ENCODE results near the gene CELF4. TPM values are rescaled to one million over a fixed set of nuclear protein-coding genes. Genes with fewer than 3 reads are reported as not detected.

CELF4 gene
- total and polyA plus RNA-seq, 2 of the 4 experiments (the other 2 are of a cell fraction): not detected

DNA sequence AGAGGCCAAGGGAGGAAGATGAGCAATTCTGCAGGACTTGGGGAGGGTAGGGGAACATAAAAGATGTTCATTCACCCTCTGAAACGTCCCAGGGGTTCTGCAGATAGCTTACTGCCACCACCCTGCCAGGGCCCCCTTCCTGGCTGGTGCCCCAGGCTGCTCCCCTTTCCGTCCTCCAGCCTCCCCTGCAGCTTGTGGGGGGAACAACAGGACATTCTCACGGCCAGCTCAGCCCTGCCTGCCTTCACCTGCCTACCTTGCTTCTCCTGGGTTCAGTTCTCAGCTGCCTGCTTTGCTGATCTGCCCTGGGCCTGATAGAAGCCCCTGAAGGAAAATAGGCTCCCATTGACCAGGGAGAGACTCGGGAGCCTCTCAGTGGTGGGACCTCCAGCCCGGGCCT is 251.1 kb downstream of the CELF4 start:
- H3K27me3 ChIP-seq (ENCODE audit: control insufficient read depth, insufficient read depth, low read length): peaks cover 17% of the 10 kb centered on the region
- H3K4me2 ChIP-seq (ENCODE audit: low read depth, low read length): no peak overlapping the region
- no peaks in the 10 kb centered on the region for H3K4me1 ChIP-seq (ENCODE audit: control insufficient read depth, insufficient read depth, low read length)
- ATAC-seq (ENCODE audit: low read depth): no peak
- ChIA-PET CTCF (no interaction called here), POLR2A (ENCODE audit: unreplicated experiment) (no interaction called here)
- no peak overlapping the region for H3K27ac ChIP-seq (ENCODE audit: insufficient read depth, low read length)
- H3K14ac ChIP-seq (replicated peaks; ENCODE audit: low read depth, low read length): no peak overlapping the region
- no peak overlapping the region for H2AFZ ChIP-seq (replicated peaks; ENCODE audit: low read length, poor library complexity)
- no peak overlapping the region for H2AK9ac ChIP-seq (replicated peaks; ENCODE audit: low read depth, low read length, poor library complexity)
- no peak overlapping the region for H3K23ac ChIP-seq (ENCODE audit: low read depth, low read length)
- H3K9ac ChIP-seq (ENCODE audit: low read depth, low read length): no peak overlapping the region
- no peak for TF ChIP-seq SMC3 (IDR thresholded peaks at IDR 0.05; ENCODE audit: low read depth, low read length)
- no peak for TF ChIP-seq RAD21 (IDR thresholded peaks at IDR 0.05; ENCODE audit: low read length)
- TF ChIP-seq CHD1 (IDR thresholded peaks at IDR 0.05; ENCODE audit: low read depth, low read length): no peak
- TF ChIP-seq, protein P1, sequence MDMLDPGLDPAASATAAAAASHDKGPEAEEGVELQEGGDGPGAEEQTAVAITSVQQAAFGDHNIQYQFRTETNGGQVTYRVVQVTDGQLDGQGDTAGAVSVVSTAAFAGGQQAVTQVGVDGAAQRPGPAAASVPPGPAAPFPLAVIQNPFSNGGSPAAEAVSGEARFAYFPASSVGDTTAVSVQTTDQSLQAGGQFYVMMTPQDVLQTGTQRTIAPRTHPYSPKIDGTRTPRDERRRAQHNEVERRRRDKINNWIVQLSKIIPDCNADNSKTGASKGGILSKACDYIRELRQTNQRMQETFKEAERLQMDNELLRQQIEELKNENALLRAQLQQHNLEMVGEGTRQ (IDR thresholded peaks at IDR 0.05; ENCODE audit: low read depth, low read length): no peak
- TF ChIP-seq RFX5 (IDR thresholded peaks at IDR 0.05; ENCODE audit: low read depth, low read length): no peak
- TF ChIP-seq CEBPB (IDR thresholded peaks at IDR 0.05; ENCODE audit: low read depth, low read length): no peak
- no peak for TF ChIP-seq MXI1 (IDR thresholded peaks at IDR 0.05; ENCODE audit: borderline replicate concordance, low read depth, low read length)
- TF ChIP-seq MAFK (IDR thresholded peaks at IDR 0.05; ENCODE audit: low read depth, low read length): no peak
- no peak for TF ChIP-seq FOS (IDR thresholded peaks at IDR 0.05; ENCODE audit: low read depth, low read length)
- no peak for TF ChIP-seq BHLHE40 (IDR thresholded peaks at IDR 0.05; ENCODE audit: low read depth, low read length)
- no peak for TF ChIP-seq POLR2A (IDR thresholded peaks at IDR 0.05; ENCODE audit: low read depth, low read length)
- TF ChIP-seq, protein P2, sequence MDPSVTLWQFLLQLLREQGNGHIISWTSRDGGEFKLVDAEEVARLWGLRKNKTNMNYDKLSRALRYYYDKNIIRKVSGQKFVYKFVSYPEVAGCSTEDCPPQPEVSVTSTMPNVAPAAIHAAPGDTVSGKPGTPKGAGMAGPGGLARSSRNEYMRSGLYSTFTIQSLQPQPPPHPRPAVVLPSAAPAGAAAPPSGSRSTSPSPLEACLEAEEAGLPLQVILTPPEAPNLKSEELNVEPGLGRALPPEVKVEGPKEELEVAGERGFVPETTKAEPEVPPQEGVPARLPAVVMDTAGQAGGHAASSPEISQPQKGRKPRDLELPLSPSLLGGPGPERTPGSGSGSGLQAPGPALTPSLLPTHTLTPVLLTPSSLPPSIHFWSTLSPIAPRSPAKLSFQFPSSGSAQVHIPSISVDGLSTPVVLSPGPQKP (IDR thresholded peaks at IDR 0.05; ENCODE audit: borderline replicate concordance, low read depth, low read length): no peak
- TF ChIP-seq RCOR1 (IDR thresholded peaks at IDR 0.05; ENCODE audit: insufficient replicate concordance, low read length): no peak
- no peak for TF ChIP-seq MAZ (IDR thresholded peaks at IDR 0.05; ENCODE audit: borderline replicate concordance, low read depth, low read length)
- no peak for TF ChIP-seq NFE2L2 (IDR thresholded peaks at IDR 0.05; ENCODE audit: low read depth, low read length)
- TF ChIP-seq, protein P3, sequence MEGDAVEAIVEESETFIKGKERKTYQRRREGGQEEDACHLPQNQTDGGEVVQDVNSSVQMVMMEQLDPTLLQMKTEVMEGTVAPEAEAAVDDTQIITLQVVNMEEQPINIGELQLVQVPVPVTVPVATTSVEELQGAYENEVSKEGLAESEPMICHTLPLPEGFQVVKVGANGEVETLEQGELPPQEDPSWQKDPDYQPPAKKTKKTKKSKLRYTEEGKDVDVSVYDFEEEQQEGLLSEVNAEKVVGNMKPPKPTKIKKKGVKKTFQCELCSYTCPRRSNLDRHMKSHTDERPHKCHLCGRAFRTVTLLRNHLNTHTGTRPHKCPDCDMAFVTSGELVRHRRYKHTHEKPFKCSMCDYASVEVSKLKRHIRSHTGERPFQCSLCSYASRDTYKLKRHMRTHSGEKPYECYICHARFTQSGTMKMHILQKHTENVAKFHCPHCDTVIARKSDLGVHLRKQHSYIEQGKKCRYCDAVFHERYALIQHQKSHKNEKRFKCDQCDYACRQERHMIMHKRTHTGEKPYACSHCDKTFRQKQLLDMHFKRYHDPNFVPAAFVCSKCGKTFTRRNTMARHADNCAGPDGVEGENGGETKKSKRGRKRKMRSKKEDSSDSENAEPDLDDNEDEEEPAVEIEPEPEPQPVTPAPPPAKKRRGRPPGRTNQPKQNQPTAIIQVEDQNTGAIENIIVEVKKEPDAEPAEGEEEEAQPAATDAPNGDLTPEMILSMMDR (conservative IDR thresholded peaks at IDR 0.05; ENCODE audit: low read depth, low read length): no peak
- no TSS peak for BruUV-seq (replicated peaks)
- H4K20me1 ChIP-seq (ENCODE audit: insufficient read depth, low read length): no peaks in the 10 kb centered on the region
- no peak overlapping the region for H2AK5ac ChIP-seq (ENCODE audit: low read depth, low read length)
- H3K79me1 ChIP-seq (ENCODE audit: low read depth in 1 of 2, low read length in 2 of 2): no peaks in the 10 kb centered on the region
- H4K8ac ChIP-seq (ENCODE audit: low read depth in 2 of 2, low read length in 2 of 2): no peak overlapping the region
- intact Hi-C loops (cut with micrococcal nuclease) (no loop called here), in situ Hi-C loops (cut with MboI; ENCODE audit: low sequenced_read_pairs) (no loop called here), dilution Hi-C loops (cut with HindIII; ENCODE audit: low sequenced_read_pairs, unreplicated experiment) (no loop called here)
- H4K91ac ChIP-seq (ENCODE audit: insufficient read depth, low read depth, low read length): no peak overlapping the region
- H3K9me1 ChIP-seq (ENCODE audit: insufficient read depth, low read length): no peaks in the 10 kb centered on the region
- H2BK5ac ChIP-seq (ENCODE audit: low read depth, low read length, poor library complexity, severe bottlenecking): no peak overlapping the region
- no peak overlapping the region for H4K5ac ChIP-seq (ENCODE audit: low read depth, low read length)
- H3K4me3 ChIP-seq (ENCODE audit: insufficient read depth, low read depth, low read length): no peak overlapping the region
- H3K36me3 ChIP-seq (ENCODE audit: control insufficient read depth, insufficient read depth, low read length): no peaks in the 10 kb centered on the region
- H3K18ac ChIP-seq (ENCODE audit: low read depth, low read length): no peak overlapping the region
- H2BK120ac ChIP-seq (ENCODE audit: low read depth, low read length): no peak overlapping the region
- no peak for DNase-seq
- H3K9me3 ChIP-seq (ENCODE audit: control insufficient read depth, insufficient read depth, low read length): no peaks in the 10 kb centered on the region
- H3K56ac ChIP-seq (ENCODE audit: extremely low read depth, insufficient read depth, low read length): no peak overlapping the region
- no peak overlapping the region for H3K4ac ChIP-seq (ENCODE audit: low read depth, low read length)
- H2BK15ac ChIP-seq (ENCODE audit: low read depth, low read length): no peak overlapping the region
- 17% methylated on average over 2 of the region's 5 CpGs; no CpG with 5 or more reads in 1 of the 2 experiments for WGBS, 2 experiments (ENCODE audit: extremely low coverage in 2 of 2, insufficient read length in 1 of 2)
- no peak overlapping the region for H2BK20ac ChIP-seq (ENCODE audit: low read depth, low read length)
